Right lobe of liver (tissue), 4 donors: ENCODE data around the gene MSL2.

Experiments
- CTCF ChIP-seq, 4 donors: fragments of 200-600 bp in 3 of 4; fragments of 450-650 bp in 1 of 4; IDR thresholded peaks; one replicate each; pipeline versions ENCODE4 v1.5.1 to v1.8.0; 2016 to 2022; ENCODE audit warnings: antibody characterized with exemption in 4 of 4, mild to moderate bottlenecking in 2 of 4
- POLR2A ChIP-seq: fragments of 450-650 bp; IDR thresholded peaks from one replicate; pipeline ENCODE4 v1.6.1; 2017; ENCODE audit warnings: antibody characterized with exemption, mild to moderate bottlenecking
- donor health status: DM: no; HTN: no; CAD: no.
- donor health status: DM: no; HTN: no; CAD: no.
- donor health status: DM: no; HTN: yes; CAD: no.

- TF ChIP-seq CTCF (IDR thresholded peaks at IDR 0.05) (no peak), POLR2A (no peak)
These were observed 2.7 kb downstream of the MSL2 start for GRCh38 chr3:136193278-136194054.
